Testis (tissue), 2 donors: ENCODE measurements around the gene RIOK3.

ENCODE experiments used
- CTCF ChIP-seq, 3 experiments: fragments of 450-650 bp in 2 of 3; fragments of 200-600 bp in 1 of 3; sonication (generic) in 1 of 3; IDR thresholded peaks; one replicate each; pipeline ENCODE4 v1.5.1; 2016 to 2019; ENCODE audit warnings: antibody characterized with exemption in 3 of 3, mild to moderate bottlenecking in 2 of 3, moderate library complexity in 1 of 3
- POLR2A ChIP-seq: fragments of 450-650 bp; IDR thresholded peaks from one replicate; pipeline ENCODE4 v1.6.1; 2017; ENCODE audit warnings: antibody characterized with exemption, mild to moderate bottlenecking, moderate library complexity

DNA sequence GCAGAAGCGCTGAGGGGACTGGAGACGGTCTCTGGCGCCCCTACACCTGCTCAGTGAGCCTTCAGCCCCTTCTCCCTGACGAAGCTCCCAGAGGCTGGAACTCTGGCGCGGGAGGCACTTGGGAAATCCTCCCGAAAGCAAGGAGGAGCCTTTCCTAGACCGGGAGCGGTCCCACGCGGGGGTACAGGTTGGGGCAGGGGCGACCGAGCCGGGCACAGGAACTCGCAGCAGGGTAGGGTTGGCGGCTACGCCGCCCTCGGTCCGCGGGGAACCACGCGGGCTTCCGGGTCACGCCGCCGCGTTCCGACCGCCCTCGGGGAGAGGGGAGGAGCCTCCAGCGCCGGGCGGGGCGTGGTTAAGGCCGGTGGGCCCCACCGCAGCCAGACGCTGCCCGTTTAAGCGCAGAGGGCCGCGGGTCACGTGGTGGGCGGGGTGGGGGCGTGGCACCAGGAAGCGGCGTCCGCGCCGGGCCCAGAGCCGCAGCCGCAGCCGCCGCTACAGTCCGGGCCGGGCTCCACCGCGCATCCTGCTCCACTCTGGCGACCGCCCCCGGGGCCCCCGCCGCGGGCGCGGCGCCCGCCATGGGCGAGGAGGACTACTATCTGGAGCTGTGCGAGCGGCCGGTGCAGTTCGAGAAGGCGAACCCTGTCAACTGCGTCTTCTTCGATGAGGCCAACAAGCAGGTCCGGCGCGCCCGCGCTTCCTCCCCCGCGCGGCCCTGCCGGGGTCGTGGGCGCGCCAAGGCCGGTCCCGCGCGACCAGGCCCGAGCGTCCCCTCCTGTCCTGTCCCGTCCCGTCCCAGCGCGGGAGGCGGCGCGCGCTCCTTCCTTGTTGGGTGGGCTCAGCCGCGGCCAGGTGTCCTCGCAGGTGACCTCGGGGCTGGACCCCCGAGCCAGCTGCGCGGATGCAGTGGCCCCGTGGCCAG lies 50.2 kb downstream of the RIOK3 start, which contains the start of gene RMC1:
- peak in 1 of 3 experiments; percentile 24 for TF ChIP-seq CTCF (IDR thresholded peaks at IDR 0.05)
- no peak for TF ChIP-seq POLR2A
